CD4-positive, alpha-beta T cell treated with Interleukin-4 for 4 hours (primary cell): ENCODE data around the gene ZNF383.
"Not testable (repeated sequence)": the region's sequence is repeated elsewhere in the genome, so short reads cannot be mapped to it uniquely, and the experiment has no call there.

Experiments
- DNase-seq: peaks from one replicate; pipeline ENCODE4 v3.0.0-alpha.2; 2020

The ZNF383 gene

GRCh38 chr19:37294246-37294645 is 76.2 kb downstream of the ZNF383 start:
- DNase-seq, result not testable (repeated sequence)
